Stimulated activated CD4-positive, alpha-beta T cell treated with anti-CD3 and anti-CD28 coated beads, TNF-alpha, amount 100 ng/mL, for 4 hours (primary cell): ENCODE data around the gene LYPD3.
"Not testable (repeated sequence)": the region's sequence is repeated elsewhere in the genome, so short reads cannot be mapped to it uniquely, and the experiment has no call there.

Source experiments
- DNase-seq, 3 experiments: peaks; one replicate each; pipeline ENCODE4 v3.0.0-alpha.2; 2020; ENCODE audit warnings: low read depth in 3 of 3

Gene LYPD3

DNA sequence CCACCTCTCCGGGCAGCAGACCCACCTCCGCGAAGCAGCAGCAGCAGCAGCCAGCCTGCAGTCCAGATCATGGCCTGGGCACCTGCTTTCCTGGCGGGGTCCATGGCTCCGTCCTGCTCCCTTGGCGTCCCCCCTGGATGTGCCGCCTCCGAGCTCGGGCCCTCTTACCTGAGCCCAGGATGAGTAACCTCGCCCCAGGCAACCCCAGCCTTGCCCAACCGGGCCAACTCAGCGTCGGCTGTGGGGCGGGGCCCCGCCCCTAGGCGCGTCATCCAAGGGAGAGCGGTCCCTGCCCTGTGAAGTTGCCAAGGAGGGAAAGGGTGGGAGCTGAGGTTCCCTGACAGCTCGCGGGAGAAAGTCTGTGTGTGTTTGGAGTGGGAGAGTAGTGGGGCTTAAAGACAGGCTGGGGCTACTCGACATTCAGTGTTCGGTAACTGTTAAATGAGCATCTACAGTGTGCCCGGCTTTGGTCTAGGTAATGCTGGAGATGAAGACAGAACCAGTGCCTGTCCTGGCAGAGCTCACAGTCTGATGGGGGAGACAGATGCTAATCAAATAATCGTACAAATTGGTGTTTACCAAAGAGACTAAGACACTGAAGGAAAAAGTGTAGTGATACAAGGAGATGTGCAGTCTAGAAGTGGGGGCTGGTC lies at the start of gene LYPD3:
Gene LYPD3 (minus strand): TSS at position 141 of the 653 bp plus-strand sequence. CDS start 37 bp downstream, at position 104.
- no peak for DNase-seq

DNA sequence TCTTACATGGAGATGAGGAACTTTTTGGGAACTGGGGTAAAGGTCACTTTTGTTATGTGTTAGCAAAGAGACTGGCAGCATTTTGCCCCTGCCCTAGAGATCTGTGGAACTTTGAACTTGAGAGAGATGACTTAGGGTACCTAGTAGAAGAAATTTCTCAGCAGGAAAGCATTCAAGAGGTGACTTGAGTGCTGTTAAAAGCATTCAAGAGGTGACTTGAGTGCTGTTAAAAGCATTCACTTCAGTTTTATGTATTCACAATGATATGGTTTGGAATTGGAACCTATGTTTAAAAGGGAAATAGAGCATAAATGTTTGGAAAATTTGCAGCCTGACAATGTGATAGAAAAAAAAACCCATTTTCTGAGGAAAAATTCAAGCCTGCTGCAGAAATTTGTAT lies 47.0 kb upstream of the LYPD3 start:
- DNase-seq: not testable (repeated sequence)

DNA sequence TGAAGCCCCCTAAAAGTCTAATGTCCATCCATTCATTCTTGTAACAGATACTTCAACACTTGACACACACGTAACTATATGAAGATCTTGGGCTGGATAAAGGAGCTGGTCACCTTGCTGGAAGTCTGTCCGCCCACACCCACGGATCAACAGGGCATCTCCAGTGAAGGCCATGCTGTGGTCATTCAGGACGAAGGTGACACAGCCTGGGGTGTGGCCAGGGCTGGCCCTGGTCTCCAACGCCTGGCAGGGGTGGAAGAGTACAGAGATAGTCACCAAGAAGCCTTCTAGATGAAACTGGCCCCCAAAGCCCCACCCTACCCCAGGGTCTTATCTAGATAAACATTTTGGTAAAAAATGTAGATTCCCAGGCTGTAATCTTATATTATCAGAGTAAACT lies 45.9 kb upstream of the LYPD3 start:
- no peak for DNase-seq

DNA sequence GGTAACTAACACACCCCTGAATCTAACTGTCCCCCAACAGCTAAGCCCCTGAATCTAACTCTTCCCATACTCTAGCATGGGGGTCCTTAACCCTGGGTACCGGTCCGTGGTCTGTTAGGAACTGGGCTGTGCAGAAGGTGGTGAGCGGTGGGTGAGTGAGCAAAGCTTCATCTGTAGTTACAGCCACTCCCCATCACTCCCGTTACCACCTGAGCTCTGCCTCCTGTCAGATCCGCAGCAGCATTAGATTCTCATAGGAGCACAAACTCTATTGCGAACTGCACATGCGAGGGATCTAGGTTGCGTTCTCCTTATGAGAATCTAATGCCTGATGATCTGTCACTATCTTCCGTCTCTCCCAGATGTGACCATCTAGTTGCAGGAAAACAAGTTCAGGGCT lies 45.3 kb upstream of the LYPD3 start:
- DNase-seq: no peak

DNA sequence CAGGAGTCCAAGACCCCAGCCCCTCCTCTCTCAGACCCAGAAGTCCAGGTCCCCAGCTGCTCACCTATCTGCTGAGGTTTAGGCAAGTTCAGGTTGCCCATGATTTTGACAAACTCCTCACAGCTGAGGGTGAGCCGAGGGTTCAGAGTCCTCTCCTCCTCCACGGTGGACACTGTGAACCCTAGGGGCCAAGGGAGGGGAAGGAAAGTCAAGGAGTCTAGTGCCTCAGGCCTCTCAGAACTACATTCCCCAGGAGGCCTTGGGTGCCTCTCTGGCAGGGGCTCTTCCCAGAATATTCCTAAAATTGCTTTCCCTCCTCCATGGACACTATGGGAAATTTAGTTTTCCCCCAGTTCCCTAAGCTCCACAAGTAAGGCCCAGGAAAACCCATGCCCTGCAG lies 42.5 kb upstream of the LYPD3 start:
- no peak for DNase-seq

DNA sequence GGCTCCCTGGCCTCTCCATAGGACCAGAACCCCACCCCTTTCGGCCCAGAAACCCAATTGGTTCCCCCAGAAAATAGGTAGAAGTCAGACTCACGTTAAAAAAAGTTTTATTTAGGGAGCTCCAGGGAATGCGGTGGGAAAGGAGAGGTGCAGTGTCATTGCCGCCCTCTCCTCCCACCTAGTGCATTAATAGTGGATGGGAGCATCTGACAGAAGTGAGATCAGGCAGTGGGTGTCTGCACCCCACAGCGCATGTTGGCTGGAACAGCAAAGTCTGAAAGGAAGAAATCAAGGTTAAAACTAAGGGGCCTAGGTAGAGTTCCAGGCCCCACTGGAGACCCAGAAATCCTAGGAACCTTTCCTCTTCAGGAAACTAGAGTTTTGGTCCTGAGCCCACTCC lies 41.2 kb upstream of the LYPD3 start:
- DNase-seq: no peak

DNA sequence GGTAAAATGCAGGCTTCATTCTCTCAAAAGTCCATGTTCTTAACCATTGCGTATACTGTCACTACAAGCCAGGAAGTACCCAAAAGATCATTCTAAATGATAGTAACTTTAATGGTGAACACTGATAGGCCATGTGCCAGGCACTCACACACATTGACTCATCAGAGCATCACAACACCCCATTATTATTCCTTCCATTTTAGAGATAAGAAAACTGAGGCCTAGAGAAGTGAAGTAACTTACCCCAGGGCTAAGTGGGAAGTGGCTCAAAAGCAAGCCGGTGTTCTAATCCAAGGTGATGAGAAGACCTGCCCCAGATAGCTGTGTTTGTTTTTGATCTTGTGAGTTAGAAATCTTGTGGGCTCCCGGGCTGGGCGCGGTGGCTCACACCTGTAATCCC lies 40.5 kb upstream of the LYPD3 start:
- DNase-seq: no peak

DNA sequence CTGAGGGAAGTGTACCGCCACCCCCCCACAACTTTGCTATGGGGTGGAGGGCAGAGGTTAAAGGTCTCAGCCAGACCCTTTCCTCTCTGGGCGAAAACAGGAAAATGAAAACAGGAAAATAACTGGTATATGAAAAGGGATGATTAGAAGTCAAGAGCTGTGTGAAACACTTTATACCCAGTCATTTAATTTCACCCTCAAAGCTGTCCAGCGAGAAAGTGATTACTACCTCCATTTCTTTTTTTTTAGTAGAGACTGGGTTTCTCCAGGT lies 39.7 kb upstream of the LYPD3 start:
- DNase-seq: no peak

DNA sequence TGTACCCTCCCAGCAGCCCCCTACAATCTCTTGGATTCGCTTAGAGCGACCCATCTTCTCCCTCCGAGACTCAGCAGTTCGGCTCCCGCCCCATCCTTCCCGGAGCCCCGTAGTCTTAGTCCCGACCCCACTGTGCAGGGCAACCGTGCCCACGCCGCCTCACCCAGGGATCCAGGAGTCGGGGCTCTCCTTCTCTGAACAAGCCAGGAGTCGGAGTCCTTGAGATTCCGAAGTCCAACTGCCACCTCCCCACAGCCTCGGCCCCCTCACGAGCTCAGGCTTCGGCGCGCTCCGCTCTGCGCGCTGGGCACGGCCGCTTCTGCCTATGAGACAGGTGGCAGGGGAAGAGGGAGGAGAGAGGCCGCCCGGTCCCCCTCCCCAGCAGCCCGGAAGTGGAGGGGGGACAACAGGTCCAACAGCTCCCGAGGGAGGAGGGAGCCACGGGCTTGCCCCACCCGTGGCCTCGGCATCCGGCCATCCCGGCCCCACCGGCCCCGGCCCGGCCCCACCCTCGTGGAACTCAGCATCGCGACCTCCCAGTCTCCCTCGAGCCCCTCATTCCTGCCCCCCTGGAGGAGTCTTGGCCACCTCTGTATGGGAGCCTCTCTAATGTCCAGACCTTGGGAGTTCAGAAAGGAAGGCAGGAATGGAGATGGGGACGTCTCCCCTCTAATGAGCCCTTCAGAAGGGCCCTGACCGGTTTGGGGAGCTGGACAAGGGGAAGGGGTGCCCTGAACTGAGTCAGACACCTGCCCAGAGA lies 39.2 kb upstream of the LYPD3 start, which contains the start of gene PHLDB3:
Gene PHLDB3 (minus strand): TSS at position 321 of the 760 bp plus-strand sequence. CDS start 628 bp downstream, outside the sequence.
- peak in 2 of 3 experiments; percentile 22 to 31 for DNase-seq

DNA sequence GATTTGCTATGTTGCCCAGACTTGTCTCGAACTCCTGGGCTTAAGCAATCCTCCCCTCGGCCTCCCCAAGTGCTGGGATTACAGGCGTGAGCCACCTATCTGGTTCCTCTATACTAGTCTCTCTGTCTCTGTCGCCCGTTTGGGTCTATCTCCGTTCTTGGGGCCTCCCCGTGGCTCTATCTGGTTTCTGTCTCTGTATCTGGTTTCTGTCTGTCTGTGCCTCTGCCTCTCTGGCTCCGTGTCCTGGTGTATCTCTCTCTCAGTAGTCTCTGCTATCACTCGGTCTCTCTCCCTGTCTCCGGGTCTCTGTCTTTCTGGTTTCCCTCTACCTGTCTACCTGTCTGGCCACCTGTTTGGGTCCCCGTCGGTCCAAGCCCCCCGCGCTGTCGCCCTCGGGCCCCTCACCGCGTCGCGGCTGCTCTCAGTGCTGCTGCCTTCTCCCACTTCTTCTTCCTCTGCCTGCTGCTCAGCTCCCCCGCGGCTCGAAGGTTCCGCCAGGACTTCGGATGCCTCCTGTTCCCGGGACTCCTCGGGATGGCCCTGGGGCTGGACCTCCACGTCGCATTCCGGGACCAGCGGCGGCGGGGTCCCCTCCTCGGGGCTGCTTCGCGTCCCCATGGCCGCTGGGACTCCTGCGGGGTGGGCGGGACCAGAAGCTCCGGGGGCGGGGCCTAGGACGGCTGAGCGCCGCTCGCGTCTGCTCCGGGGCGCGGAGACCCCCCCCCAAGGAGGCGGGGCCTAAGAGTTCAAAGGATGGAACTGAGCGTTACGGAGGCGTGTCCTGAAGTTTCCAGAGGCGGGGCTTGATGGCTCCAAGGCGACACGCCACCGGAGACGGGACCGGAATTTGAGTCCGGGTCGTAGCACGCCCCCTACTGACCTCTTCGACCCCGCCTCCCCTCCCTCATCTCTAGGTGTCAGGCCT lies 38.4 kb upstream of the LYPD3 start:
- peak; percentile 99 to 100 (median 99) for DNase-seq

DNA sequence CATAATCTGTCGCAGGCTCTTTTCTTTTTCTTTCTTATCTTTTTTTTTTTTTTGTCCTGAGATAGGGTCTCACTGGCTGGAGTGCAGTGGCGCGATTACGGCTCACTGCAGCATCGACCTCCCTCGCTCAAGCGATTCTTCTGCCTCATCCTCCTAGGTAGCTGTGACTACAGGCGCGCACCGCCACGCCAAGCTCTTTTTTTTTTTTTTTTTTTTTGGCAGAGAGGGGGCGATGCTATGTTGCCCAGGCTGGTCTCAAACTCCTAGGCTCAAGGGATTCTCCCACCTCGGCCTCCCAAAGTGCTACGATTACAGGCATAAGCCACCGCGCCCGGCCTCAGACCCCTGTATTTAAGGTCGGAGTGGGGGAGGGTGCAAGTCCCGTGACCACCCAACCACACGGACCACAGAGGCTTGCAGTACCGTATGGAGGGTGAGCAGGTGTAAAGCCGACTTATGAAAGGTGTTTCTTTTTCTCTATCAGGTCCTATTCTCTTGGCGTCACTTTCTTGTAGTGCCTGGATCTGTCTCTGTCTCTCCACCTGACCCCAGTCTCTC lies 37.1 kb upstream of the LYPD3 start:
- no peak for DNase-seq

DNA sequence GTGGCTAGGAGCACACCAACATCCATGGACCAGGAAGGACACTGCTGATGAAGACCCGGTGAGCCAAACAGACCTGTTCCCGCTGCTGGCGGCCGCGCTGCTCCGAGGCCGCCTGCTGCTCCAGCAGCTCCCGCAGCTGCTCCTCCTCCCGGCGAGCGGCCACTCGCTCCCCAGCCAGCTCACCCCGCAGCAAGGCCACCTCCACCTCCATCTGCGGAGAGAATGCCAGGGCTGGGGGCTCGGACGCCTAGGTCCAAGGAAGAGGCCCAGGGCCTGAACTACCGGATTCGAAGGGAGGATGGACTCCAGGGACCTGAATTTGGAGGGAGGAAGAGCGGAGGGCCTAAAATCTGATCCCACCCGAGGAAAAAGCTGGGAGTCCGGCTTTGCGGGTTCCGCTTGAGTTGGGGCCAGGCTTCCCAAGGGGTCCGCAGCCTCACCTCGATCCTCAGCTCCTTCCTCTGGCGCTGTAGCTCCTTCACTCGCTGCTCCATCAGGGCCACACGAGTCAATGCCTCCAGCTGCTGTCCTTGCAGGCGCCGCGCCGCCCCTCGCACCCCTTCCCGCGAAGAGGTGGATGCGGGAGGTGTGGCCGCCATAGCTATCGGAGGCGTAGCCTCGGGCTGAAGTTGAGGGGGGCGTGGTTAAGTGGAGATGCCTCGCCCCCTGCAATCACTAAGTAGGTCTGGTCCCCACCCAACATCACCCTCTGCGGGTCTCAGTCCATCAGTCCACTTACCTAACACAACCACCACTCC lies 36.4 kb upstream of the LYPD3 start:
- DNase-seq: no peak

DNA sequence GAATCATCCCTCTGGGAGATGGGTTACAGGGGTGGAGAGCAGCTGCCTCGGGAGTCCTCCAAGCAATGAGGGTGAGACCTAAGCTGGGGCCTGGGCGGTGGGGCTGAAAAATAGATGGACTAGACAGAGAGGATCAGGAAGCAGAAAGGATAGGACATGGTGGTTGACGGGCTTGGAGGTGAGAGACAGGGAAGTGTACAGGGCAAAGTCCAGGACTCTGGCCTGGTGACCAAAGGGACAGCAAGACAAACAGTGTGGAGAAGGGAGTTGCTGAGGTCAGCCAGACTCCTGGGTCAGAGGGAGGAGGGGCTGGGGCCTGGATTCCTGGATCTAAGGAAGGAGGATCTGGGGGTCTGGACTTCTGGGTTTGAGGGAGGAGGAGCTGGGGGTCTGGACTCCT lies 33.6 kb upstream of the LYPD3 start:
- no peak for DNase-seq

DNA sequence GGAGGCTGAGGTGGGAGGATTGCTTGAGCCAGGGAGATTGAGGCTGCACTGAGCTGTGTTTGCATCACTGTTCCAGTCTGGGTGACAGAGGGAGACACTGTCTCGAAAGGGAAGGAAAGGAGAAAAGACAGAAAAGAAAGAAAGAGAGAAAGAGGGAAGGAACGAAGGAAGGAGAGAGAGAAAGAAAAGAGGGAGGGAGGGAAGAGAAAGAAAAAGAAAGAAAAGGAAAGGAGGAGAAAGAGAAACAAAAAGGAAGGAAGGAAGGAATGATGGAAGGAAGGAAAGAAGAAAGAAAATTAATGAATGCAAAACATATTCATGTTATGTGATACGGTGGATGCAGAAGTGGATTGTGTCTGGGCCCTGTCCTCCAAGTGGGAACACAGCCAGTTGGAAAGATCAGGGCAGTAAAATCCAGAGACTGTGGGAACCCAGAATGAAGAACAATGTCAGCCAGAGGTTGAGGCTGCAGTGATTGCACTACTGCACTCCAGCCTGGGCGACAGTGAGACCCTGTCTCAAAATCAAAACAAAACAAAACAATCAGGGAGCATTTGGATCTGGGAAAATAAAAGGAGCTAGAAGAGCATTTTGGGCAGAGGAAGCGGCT lies 32.9 kb upstream of the LYPD3 start:
- no peak for DNase-seq

DNA sequence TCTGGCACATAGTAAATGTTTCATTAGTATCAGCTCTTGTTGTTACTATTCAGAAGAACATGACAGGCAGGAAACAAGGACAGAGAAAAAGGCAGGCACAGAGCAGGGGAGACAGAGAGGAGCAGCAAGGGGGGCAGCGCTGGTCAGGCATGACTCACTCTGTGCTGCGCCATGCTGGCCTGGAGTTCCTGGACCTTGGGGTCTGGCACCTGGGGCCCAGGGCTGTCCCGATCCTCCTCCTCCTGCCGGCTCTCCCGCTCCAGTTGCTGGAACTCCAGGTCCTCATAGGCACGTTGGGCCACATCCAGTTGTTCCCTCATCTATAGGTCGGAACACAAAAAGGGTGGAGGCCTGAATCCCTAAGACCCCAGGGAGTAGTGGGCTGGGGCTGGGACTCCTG lies 31.6 kb upstream of the LYPD3 start:
- no peak for DNase-seq

DNA sequence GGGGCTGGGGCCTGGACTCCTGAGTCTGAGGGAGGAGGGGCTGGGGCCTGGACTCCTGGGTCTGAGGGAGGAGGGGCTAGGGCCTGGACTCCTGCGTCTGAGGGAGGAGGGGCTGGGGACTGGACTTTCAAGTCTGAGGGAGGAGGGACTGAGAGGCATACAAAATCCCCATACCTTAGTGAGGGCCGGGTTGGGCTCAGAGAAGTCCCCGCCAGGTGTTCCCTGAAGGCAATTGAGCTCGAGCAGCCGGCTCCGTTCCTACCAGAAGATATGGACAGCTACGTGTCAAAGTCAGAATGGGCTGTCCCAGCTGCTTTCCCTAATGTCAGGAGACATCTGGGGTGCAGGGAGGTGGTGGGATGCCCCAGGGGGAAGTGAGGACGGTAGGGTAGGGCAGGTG lies 29.7 kb upstream of the LYPD3 start:
- DNase-seq: no peak

DNA sequence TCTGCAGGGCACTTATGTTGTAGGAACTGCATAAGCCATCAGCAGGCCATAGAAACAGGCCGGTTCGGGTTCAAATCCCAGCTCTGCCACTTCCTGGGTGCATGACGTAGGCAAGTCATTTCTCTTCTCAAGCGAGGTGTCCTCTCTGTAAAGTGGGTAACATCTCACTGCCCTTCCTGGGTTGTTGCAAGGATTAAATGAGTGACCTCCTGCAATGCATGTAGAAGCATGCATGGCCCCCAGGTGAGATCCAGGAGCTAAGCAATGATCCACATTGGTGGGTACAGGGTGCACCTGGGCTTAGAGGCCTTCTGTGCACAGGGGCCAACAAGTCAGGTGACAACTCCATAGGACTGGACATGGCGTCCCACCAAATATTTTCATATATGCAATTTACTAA lies 25.4 kb upstream of the LYPD3 start:
- DNase-seq: no peak

DNA sequence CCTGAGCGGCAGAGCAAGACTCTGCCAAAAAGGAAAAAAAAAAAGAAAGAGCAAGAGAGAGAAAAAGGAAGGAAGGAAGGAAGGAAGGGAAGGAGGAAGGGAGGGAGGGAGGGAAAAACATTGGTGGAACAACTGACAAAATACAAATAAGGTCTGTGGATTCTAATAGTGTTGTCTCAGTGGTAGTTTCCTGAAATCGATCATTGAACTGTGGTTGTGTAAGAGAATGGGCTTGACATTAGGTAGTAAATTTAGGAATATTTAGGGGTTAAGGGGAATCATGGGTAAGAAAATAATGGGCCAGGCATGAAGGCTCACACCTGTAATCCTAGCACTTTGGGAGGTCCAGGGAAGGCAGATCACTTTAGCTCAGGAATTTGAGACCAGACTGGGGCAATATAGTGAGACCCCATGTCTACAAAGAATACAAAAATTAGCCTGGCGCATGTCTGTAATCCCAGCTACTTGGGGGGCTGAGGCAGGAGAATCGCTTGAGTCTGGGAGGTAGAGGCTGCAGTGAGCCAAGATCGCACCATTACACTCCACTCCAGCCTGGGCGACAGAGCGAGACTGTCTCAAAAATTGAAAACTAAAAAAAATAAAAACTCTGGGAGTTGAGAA lies 24.7 kb upstream of the LYPD3 start:
- DNase-seq: no peak

DNA sequence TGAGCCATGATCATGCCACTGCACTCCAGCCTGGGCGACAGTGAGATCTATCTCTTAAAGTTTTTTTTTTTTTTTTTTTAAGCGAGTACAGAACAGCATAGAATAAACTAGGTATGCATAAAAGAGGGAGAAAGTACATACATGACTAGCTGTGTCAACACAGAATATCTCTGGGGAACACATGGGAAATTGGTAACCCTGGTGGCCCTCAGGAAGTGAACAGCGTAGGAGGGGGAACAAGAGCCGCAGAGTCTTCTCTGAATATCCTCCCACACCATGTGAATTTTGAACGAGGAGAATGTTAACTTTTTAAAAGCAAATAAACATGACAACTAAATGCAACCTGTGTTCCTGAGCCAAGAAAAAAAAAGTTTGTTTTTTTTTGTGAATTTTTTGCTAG lies 23.9 kb upstream of the LYPD3 start:
- no peak for DNase-seq

DNA sequence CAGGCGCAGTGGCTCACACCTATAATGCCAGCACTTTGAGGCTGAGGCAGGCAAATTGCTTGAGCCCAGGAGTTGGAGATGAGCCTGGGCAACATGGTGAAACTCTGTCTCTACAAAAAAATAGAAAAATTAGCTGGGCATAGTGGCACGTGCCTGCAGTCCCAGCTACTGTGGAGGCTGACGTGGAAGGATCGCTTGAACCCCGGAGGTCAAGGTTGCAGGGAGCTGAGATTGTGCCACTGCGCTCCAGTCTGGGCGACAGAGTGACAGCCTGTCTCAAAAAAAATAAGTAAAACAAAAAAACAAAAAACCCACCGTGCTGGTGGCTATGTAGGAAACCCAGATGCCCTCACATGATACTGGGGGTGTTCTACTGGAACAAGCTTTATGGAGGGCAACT lies 22.8 kb upstream of the LYPD3 start:
- no peak for DNase-seq

DNA sequence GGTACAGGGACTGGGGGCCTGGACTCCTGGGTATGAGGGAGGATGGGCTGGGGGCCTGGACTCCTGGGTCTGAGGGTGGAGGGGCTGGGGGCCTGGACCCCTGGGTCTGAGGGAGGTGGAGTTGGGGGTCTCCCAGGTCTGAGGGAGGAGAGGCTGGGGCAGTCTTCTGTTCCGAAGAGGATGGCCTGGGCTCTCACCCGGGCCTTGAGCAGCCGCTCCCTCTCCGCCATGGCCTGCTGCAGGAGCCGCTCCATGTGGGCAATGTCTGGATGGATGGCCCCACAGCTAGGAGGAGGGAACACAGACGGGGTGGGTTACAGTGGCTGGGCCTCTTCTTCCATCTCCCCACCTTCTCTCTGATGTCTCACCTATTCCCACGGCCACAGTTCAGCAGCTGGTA lies 21.0 kb upstream of the LYPD3 start:
- DNase-seq: no peak
